ENCODE results near the gene FRMD3.
A peak's percentile ranks its signal among the peaks of the same experiment; 100 is the strongest.

The FRMD3 gene

DNA sequence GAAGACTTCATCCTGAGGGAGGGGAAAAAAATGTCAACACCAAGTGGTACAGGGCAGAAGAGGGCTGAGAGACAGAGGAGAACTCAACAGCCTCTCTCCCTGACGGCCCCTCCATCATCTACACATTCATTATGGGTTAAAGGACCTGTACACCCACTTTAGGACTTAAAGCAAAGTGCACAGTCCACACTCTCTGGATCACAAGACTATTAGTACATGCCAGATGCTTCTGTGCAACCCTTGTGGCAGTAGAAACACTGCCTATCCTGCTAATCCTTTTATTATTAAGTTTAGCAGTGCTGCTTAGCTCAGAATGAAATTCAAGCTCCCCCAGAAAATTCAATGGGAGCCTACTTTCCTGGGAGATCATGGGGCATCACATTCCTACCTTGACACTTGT, 1.9 kb downstream of the FRMD3 start:
- TF ChIP-seq, protein P1, sequence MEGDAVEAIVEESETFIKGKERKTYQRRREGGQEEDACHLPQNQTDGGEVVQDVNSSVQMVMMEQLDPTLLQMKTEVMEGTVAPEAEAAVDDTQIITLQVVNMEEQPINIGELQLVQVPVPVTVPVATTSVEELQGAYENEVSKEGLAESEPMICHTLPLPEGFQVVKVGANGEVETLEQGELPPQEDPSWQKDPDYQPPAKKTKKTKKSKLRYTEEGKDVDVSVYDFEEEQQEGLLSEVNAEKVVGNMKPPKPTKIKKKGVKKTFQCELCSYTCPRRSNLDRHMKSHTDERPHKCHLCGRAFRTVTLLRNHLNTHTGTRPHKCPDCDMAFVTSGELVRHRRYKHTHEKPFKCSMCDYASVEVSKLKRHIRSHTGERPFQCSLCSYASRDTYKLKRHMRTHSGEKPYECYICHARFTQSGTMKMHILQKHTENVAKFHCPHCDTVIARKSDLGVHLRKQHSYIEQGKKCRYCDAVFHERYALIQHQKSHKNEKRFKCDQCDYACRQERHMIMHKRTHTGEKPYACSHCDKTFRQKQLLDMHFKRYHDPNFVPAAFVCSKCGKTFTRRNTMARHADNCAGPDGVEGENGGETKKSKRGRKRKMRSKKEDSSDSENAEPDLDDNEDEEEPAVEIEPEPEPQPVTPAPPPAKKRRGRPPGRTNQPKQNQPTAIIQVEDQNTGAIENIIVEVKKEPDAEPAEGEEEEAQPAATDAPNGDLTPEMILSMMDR (IDR thresholded peaks at IDR 0.05; ENCODE audit: unreplicated experiment in 3 of 3) = no peak
- Mint-ChIP-seq H3K36me3 (ENCODE audit: low read depth) (peaks cover under 1% of the 10 kb centered on the region), H3K27me3 (ENCODE audit: low read depth) (peaks cover 53% of the 10 kb centered on the region), H3K27ac (peak overlapping the region in 1 of 3 experiments; percentile 53), H3K9me3 (no peaks in the 10 kb centered on the region), H3K4me1 (peaks cover 21% of the 10 kb centered on the region), H3K4me3 (peak overlapping the region; percentile 76 to 85 (median 77))

DNA sequence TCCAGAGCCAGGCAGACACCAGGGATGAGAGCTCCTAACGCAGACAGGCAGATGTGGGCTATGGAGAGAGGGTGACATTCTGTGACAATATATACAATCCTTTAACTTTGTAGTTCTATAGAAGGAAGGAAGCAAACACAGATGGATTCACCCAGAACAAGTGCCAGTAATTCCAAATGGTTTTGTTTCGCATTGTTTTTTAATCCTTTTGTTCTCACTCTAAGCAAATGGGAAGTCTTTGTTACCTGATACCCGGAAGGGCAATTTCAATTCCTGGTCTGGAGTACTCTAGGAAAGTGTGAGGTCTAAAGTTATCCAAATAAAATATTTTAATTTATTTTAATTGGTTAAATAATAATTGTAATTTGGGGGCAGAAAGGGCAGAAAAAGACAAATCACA, 2.5 kb downstream of the FRMD3 start:
- H3K27me3 Mint-ChIP-seq (ENCODE audit: low read depth) = peaks cover 53% of the 10 kb centered on the region
- peak overlapping the region; percentile 36 to 68 (median 39) for H3K4me3 Mint-ChIP-seq
- H3K36me3 Mint-ChIP-seq (ENCODE audit: low read depth) = peaks cover 3% of the 10 kb centered on the region
- TF ChIP-seq, protein P1 (IDR thresholded peaks at IDR 0.05; ENCODE audit: unreplicated experiment in 3 of 3) = no peak
- H3K27ac Mint-ChIP-seq = peak overlapping the region in 1 of 3 experiments; percentile 54
- H3K4me1 Mint-ChIP-seq = peaks cover 21% of the 10 kb centered on the region
- H3K9me3 Mint-ChIP-seq = no peaks in the 10 kb centered on the region

DNA sequence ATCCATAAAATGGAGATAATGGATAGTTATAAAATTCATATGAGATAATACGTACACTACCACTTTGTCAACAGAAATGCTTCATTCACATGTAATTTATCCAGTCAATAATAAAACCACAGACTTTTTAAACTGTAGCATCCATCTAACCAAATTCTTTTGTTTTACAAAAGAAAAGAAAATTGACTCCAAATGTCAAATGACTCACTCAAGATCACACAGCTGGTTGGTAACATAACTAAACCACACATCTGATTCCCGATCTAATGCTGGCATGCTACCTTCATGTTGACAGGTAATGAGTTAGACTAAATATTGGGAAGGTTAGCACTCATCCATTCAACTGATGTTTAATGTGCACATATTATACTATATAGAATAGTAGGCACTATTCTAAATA, 4.9 kb downstream of the FRMD3 start:
- Mint-ChIP-seq H3K36me3 (ENCODE audit: low read depth) (peaks cover 3% of the 10 kb centered on the region), H3K27me3 (ENCODE audit: low read depth) (peaks cover 35% of the 10 kb centered on the region), H3K27ac (no peak overlapping the region), H3K9me3 (peaks cover 3% of the 10 kb centered on the region), H3K4me1 (peaks cover 16% of the 10 kb centered on the region), H3K4me3 (no peak overlapping the region)
- TF ChIP-seq, protein P1 (IDR thresholded peaks at IDR 0.05; ENCODE audit: unreplicated experiment in 3 of 3) = no peak

GRCh38 chr9:83526901-83527300, 11.3 kb downstream of the FRMD3 start:
- Mint-ChIP-seq H3K4me3 (no peak overlapping the region), H3K27me3 (ENCODE audit: low read depth) (no peaks in the 10 kb centered on the region), H3K36me3 (ENCODE audit: low read depth) (peaks cover 3% of the 10 kb centered on the region), H3K27ac (peak overlapping the region in 1 of 3 experiments; percentile 67), H3K9me3 (peaks cover 3% of the 10 kb centered on the region), H3K4me1 (peaks cover 30% of the 10 kb centered on the region)
- TF ChIP-seq, protein P1 (IDR thresholded peaks at IDR 0.05; ENCODE audit: unreplicated experiment in 3 of 3) = no peak

DNA sequence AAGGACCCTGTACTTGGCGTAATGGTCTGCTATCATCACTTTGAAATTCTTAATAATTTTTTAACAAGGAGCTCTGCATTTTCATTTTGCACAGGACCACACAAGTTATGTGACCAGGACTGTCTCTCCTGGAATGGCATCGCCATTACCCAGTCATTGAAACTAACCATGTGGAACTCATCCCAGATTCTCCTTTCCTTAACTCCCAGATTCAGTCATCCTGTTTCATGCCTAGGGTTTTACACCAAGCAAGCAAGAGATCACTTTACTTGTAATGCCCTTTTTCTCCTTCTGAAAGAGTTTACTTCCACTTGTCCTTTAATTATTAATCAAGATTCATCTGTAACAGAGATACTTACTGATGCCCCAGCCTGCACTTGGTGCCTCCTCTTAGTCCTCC, 12.0 kb downstream of the FRMD3 start:
- TF ChIP-seq, protein P1 (IDR thresholded peaks at IDR 0.05; ENCODE audit: unreplicated experiment in 3 of 3) = no peak
- Mint-ChIP-seq H3K27ac (peak overlapping the region in 1 of 3 experiments; percentile 67), H3K4me1 (peaks cover 30% of the 10 kb centered on the region), H3K36me3 (ENCODE audit: low read depth) (peaks cover 5% of the 10 kb centered on the region), H3K27me3 (ENCODE audit: low read depth) (no peaks in the 10 kb centered on the region), H3K4me3 (no peak overlapping the region), H3K9me3 (peaks cover 7% of the 10 kb centered on the region)

GRCh38 chr9:83523684-83524083, 14.5 kb downstream of the FRMD3 start:
- peaks cover 30% of the 10 kb centered on the region for H3K4me1 Mint-ChIP-seq
- TF ChIP-seq, protein P1 (IDR thresholded peaks at IDR 0.05; ENCODE audit: unreplicated experiment in 3 of 3) = peak in 1 of 3 experiments; percentile 12
- H3K36me3 Mint-ChIP-seq (ENCODE audit: low read depth) = peaks cover 8% of the 10 kb centered on the region
- no peak overlapping the region for H3K4me3 Mint-ChIP-seq
- no peaks in the 10 kb centered on the region for H3K27me3 Mint-ChIP-seq (ENCODE audit: low read depth)
- H3K27ac Mint-ChIP-seq = no peak overlapping the region
- H3K9me3 Mint-ChIP-seq = peaks cover 9% of the 10 kb centered on the region
